GM04503 (cell line): ENCODE data around the gene COX19.

ENCODE experiments used
- DNase-seq: peaks from one replicate; pipeline ENCODE4 v3.0.0-alpha.2; 2012; ENCODE audit warnings: low read depth

COX19 gene

DNA sequence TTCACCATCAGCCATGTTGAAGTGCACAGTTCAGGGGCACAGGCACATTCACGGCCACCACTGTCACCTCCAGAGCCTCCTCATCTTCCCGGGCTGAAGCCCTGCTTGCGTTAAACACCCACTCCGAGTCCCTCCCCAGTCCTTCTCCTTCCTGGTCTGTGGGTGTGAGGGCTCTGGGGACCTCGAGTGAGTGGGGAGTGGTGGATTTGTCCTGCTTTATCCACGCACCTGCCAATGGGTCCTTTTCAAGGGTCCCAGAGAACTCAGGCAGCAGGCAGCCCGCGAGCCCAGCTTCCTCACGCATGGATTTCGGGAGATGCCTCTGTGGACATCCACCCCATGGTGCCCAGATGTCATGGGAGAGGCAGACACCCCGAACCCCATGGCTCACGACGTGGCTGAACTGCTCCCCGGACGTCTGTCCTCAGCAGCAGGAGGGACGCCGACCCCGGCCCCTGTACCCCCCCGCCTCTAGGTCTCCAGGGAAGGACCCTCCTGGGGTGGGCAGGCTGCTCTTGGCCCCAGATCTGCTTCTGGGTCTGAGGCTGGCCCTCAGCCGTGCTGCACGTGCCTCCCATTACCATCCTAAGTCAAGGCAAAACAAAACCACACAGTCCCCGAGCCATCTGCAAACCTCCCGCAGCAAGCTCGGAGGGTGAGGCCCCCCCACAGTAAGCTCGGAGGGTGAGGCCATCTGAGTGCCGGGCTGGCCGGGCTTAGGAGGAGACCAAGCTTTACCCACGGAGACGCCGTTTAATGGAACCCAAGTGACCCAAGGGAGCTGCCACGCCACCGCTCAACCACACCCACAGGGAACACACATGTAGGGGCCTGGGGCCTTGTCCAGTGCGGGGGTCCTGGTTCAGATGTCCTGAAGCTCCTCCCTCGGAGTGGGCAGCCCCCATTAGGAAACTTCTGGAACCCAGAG is 16.6 kb upstream of the COX19 start:
- DNase-seq = no peak

DNA sequence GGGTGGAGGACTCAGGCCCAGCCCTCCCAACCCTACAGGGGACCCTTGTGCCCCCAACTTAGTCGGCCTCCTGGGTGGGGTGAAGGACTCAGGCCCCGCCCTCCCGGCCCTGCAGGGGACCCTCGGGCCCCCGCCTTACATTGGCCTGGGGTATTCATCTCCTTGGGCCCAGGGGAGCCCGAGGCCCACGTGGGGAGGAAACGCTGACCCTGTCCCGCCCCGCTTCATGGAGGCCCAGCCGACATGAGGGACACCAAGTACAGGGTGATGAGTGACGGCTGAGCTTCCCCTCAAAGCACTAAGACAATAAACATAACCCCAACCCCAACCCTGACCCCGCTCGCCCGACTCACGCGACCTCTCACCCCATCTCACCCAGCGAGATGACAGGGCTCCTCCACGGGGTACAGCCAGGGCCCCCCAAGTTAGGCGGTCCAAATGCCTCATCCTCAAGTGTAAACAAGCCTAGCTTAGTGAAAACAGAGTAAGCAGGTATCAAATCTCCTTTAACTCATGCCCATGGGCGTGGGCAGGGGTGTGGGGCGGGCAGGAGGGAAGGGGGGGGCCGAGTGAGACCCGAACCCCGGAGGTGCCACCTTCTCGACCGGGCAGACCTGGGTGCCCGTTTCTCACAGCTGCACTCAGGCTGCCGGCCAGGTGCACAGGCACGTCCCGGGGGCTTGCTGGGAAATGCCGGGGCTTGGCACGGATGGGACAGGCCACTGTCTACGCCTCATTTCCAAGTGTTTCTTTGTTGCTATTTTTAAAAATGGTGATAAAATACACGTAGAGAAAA is 15.8 kb upstream of the COX19 start:
- DNase-seq = no peak

DNA sequence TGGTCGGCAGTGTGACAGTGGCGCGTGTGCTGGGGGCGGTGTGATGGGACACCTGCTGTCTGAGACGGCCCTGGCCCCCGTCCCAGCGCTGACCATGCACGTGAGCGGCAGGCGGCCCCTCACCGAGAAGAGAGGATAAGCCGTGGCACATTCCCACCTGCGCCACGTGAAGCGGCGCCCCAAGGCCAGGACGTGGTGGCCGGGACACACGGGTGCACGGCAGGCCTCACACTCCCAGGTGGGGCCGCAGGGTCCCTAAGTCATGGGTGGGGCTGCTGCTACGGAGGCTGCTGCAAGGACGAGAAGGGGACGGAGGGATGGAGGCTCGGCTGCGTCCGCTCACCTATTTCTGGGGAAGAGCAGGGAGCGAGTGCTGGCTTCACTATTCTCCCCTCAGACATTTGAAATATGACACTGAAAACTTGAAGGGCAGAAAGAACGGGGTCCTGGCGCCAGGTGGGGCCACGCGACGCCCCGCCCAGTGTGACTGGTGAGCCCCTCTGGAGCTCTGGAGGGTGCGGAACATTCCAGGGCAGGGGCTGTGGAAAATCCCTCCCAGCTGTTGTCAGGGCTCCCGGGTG is 15.1 kb upstream of the COX19 start:
- no peak for DNase-seq

DNA sequence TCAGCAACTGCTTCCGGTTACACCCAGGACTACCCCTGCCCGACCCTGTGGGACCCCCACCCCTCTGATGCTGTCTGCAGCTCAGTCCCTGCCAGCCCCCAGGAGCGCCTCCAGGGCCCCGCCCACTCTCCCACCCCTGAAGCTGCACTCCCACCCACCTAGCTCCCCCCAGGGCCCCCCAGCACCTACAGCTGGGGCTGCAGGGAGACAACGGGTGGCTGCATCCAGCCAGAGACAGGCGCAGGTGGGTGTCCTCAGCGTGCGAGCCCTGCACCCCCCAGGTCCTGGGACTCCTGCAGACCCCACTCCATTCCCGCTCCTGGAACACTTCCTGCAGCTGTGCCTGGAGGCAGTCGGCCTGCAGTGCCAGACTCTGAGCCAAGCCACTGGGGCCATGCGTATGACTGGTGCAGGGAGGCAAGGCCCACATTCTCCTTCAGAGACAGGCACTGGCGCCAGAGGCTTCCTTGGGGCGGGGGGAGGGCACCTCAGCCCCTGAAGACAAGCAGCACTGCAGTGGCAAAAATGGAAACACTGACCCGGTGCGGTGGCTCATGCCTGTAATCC is 13.7 kb upstream of the COX19 start:
- DNase-seq = no peak

DNA sequence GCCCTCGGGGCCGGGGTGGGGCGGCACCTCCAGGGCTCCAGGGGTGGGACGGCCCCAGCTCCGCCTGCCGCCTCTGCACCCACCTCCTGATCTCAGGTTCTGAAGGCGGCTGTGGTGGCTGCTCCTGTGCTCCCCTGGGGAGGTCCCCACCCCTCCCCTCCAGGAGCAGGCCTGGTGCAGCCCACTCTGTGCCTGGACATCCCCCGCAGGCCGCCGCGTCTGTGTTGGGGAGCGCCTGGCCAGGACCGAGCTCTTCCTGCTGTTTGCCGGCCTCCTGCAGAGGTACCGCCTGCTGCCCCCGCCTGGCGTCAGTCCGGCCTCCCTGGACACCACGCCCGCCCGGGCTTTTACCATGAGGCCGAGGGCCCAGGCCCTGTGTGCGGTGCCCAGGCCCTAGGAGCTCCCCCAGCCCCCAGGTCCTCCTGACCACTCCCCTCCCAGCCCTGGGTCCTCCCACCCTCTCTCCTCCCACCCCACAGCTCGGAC is 13.1 kb upstream of the COX19 start:
- no peak for DNase-seq

DNA sequence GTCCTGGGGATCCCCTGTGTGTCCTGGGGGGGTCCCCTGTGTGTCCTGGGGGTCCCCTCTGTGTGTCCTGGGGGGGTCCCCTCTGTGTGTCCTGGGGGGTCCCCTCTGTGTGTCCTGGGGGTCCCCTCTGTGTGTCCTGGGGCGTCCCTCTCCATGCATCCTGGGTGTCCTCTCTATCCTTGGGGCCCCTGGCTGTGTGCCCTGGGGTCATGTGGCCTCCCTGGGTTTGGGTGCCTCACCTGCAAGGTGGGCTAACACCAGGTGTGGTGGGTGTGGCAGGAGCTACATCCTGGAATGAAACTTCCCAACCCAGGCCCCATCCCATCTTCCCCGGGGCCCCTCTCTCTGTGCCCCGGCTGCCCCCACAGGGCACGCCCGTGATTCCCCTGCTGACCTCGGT is 12.6 kb upstream of the COX19 start:
- DNase-seq = no peak

DNA sequence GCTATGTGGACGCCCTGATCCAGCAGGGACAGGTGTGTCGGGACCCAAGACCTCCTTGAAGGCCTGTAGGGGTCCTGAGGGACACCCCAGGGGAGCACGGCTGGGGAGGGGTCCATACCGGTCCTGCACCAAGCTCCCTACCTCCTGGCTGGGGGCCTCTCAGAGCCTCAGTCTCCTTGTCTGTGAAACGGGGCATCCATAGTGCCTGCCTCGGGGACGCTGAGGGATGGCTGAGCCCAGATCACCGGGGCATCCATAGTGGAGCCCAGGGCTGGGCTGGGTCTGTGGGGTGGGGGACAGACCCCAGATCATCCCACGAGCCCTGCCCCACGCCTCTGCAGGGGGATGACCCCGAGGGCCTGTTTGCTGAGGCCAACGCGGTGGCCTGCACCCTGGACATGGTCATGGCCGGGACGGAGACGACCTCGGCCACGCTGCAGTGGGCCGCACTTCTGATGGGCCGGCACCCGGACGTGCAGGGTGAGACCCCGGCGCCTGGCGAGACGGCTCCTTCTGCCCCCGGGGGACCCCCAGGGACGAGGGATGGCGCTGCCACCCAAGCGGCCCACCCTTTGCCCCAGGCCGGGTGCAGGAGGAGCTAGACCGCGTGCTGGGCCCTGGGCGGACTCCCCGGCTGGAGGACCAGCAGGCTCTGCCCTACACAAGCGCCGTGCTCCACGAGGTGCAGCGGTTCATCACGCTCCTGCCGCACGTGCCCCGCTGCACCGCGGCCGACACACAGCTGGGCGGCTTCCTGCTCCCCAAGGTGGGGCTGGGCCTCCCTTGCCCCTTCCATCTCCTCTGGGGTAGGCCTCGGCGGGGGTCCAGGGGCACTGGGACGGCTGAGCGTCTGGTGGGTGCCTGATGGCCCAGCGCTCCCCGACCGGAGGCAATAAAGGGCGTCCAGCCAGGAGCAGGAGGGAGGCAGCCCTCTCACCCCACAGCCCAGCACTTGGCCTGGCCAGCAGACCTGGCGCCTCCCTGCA is 11.7 kb upstream of the COX19 start:
- no peak for DNase-seq

DNA sequence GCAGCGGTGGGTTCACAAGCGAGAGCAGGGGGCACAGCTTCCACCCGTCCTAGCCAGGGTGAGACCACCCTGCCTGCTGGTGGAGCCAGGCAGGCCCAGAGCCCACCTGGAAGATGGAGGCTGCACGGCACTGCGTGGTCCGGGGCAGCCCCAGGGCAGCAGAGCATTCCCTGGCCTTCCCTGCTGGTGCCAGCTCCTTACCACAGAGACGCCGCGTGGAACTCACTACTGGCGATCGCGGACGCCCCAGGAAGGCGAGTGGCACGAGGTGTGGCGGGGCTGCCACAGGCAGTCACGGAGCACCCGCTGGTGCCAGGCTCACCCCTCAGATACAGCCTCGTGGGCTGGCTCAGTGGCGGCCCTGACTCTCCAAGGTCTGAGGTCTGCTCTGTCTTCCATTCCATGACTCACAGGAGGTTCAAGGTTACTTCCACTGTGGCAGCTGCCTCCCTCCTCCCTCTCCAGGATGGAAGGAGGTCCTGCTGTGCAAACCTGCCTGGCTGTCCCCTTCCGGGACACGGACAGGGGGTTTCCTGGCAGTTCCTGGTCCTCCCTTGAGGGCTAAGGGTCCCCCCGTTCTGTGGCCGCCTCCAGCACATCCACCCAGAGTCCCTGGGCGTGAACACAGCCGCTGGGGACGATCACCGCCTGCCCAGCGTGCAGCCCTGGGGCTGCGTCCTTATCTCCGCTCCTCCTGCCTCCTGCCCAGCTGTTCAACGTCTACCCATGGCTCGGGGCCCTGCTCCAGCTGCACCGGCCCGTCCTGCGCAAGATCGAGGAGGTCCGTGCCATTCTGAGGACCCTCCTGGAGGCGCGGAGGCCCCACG is 10.8 kb upstream of the COX19 start:
- DNase-seq = no peak

DNA sequence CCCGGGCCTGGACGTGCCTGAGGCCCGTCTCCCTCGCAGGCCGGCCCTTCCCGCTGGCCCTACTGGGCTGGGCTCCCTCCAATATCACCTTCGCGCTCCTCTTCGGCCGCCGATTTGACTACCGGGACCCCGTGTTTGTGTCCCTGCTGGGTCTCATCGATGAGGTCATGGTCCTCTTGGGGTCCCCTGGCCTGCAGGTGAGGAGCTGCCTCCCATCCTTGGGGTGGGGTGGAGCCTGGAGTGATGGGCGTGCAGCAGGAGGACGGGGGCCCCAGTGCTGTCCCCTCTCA is 9.7 kb upstream of the COX19 start:
- DNase-seq = no peak

DNA sequence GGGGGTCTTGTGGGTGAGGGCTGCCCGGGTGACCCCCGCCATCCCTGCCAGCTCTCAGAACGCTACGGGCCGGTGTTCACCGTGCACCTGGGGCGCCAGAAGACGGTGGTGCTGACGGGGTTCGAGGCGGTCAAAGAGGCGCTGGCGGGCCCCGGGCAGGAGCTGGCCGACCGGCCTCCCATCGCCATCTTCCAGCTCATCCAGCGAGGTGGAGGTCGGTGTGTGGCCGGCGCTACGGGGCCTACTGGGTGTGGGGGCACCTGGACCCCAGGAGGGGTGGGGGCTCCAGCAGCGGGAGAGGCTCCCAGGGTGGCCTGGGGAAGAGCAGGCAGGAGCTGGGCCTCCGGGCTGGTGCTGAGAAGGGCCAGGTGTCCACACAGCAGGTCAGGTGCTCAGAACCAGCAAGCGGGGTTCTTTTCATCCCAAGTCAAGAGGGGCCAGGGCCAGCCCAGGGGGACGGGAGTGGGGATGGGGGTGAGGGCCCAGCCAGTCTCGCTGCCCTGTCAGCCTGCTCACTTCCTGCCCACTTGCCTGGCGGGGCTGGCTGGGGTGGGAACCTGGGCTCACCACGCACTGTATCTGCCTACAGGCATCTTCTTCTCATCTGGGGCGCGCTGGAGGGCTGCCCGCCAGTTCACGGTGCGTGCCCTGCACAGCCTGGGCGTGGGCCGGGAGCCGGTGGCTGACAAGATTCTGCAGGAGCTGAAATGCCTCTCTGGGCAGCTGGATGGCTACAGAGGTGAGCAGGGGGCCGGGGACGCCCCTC is 9.2 kb upstream of the COX19 start:
- no peak for DNase-seq

DNA sequence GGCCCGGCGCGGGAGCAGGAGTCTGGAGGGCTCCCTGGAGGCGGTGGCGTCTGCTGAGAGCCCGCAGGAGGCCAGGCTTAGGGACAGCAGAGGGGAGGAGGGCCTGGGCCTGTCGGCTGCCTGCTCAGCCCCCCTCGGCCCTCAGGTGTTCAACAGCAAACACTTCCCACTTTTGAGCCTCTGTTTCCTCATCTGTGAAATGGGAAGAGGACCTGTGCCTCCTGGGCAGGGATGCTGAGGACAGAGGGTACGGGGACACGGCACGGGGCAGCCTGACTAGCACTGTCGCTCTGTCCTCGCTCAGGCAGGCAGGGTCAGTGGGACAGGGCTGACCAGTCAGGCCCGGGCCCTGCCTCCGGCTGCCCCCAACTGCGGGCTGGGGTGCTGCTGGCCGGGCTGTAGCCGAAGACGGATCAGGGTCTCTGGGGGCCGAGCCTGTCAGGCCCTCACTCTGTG is 8.3 kb upstream of the COX19 start:
- DNase-seq = no peak

DNA sequence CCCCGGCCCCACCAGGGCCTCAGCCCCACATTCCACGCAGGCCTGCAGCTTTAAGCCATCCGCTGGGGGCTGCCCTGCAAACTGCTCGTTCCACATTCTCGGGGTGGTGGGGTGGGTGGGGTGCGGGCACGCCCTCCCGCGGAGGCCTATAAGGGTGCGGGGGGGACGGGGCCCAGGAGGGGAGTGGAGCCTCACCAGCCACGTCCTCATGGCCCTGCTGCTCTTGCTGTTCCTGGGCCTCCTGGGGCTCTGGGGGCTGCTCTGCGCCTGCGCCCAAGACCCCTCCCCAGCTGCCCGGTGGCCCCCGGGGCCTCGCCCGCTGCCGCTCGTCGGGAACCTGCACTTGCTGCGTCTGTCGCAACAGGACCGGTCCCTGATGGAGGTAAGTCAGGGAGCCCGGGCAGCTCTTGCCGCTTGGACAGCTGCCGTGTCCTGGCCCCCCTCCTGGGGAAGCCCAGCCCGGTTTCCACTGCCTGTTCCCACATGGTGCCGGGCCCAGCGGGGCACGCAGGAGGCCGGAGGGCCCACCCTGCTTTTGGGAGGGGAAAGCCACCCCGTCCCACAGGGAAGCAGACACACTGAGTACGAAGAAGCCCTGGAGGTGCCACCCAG is 7.8 kb upstream of the COX19 start, which contains the start of gene CYP2W1:
CYP2W1 (plus strand) TSS at position 178 of the 612 bp plus-strand sequence; CDS start at position 209, 31 bp downstream.
- no peak for DNase-seq

DNA sequence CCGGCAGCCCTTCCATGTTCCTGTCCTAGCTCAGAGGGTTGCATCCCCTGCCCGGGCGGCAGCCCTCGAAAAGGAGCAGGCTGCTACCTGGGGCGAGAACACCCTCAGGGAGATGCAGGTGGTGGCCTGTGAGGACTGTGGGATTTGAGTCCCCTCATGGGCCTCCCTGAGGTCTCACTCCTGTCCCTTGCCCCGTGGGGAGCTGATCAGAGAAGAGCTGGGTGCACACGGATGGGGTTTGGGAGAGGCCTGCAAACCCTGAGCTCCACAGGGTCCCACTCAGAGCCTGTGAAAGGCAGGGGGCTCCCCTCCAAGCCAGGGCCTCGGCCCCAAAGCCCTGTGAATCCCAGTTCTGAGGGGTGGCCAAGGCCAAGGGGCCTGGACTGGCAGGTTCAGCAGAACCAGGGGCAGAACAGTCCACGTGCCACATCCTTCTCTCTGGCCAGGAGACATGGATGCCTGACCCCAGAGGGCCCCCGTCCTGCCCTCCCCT is 7.2 kb upstream of the COX19 start:
- no peak for DNase-seq

DNA sequence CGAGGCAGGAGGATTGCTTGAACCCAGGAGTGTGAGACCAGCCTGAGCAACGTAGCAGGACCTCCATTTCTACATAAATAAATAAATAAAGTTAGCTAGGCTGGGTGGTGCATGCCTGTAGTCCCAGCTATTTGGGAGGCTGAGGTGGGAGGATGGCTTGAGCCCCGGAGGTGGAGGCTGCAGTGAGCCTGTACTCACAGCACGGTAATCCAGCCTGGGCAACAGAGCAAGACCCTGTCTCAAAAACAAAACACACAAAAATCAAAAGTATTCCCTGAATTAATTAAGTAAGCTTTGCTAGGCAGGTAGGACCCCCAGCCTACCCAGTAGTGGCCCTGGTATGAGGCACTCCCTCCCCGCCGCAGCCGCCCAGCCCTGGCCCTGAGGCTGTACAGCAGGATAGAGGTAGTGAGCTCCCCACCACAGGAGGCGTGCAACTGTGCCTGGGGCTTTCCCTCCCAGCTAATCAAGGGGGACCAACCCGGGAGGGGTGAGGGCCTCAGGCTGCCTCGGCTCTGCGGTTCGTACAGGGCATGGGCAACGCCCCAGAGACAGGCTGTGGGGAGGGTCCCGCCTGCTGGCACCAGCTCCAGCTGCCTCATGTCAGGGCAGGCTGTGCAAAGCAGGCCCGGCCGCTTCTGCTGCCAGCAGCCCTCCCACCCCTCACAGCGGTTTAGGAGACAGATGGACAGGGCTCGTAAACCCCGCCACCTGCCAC is 6.6 kb upstream of the COX19 start:
- no peak for DNase-seq

DNA sequence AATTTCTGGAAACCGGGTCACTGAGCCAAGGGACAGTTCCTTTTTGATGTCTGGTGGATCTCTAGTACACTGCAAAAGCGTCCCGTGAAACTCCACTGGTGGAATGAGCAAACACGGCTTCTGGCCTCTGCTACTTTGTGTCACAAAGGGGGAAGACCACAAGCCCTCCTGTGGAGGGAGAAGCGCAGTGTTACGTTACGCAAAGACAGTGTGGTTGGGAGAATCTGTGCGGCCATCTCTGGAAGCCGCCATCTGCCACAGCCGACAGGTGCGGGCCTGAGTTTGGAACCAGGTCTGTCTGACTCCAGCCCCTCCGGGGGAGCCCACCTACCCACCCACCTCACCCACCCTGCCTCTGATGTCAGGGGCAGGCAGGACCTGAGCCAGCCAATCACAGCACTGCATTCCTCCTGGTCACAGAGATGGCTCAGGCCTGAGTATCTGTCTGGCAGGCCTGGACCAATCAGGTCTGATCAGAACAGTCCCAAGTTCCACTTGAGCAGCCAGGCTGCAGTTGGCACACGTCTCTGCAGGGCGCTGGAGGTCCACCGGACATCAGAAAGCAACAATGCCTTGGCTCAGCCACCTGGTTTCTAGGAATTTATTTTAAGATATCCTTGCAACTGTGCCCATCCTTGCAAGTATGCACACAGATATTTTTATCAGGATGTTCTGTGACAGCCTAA is 4.7 kb upstream of the COX19 start:
- no peak for DNase-seq

DNA sequence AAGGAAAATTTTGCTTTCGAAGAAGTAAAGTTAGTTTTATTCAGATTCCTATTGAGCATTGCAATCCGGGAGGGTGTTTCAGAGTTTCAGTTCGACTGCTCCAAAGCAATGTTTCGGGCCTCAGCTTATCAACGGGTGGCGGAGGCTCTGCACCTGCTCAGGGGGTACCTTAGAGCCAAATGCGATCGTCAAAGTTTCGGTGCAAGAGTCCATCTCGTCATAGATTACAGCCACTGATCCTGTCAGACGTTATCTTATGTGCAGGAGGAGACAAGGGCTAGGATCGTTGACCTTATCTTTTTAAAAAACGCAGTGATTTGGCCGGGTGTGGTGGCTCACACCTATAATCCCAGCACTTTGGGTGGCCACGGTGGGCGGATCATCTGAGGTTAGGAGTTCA is 3.8 kb upstream of the COX19 start:
- DNase-seq = no peak

DNA sequence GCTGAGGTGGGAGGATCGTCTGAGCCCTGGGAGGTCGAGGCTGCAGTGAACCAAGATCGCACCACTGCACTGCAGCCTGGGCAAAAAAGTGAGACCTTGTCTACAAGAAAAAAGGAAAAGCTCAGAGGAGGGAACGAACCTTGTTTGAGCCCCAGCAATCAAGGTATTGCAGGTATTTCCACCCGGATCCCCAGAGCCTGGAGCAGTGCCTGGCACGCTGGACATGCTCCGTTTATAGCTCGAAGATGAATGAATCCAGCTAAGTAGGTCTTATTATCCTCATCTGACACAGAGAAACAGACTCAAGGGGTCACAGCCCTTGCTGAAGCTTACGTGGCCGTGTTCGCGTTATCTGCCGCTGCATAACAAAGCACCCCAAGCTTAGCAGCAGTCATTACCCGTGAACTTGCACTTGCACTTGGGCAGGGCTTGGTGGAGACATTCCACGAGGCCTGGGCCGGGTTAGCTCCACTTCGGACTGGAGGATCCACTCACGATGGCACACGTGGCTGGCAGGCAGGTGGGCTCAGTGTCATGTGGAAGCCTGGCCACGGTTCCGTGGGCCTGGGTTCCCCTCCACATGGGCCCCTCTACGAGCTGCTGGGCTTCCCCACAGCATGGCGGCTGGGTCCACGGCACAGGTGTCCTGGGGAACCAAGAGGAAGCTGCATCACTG is 3.2 kb upstream of the COX19 start:
- DNase-seq = no peak
